Measurements from ENCODE around the gene RCAN1.

GRCh38 chr21:34590520-34590919 lies 24.4 kb downstream of the RCAN1 start:
- TF ChIP-seq POLR2A (IDR thresholded peaks at IDR 0.05; ENCODE audit: low read depth, low read length), result no peak
- TF ChIP-seq POLR2AphosphoS5 (IDR thresholded peaks at IDR 0.05; ENCODE audit: low read depth, low read length), result no peak
